HEK293T (cell line): Measurements from ENCODE around the gene KRTAP5-2.

Experiments
- BHLHE40 ChIP-seq: fragments of 450-650 bp; IDR thresholded peaks from 2 replicates; pipeline ENCODE4 v1.6.1; 2016; ENCODE audit warnings: mild to moderate bottlenecking, moderate library complexity, borderline replicate concordance
- CTBP1 ChIP-seq: fragments of 450-650 bp; IDR thresholded peaks from 2 replicates; pipeline ENCODE4 v1.6.1; 2016; ENCODE audit warnings: borderline replicate concordance
- ELF4 ChIP-seq: fragments of 450-650 bp; IDR thresholded peaks from 2 replicates; pipeline ENCODE4 v1.6.1; 2017; ENCODE audit warnings: antibody characterized with exemption
- FOXK2 ChIP-seq: fragments of 450-650 bp; IDR thresholded peaks from 2 replicates; pipeline ENCODE4 v1.6.1; 2016; ENCODE audit warnings: mild to moderate bottlenecking
- FOXM1 ChIP-seq: fragments of 450-650 bp; IDR thresholded peaks from 2 replicates; pipeline ENCODE4 v1.6.1; 2017; ENCODE audit warnings: mild to moderate bottlenecking, borderline replicate concordance
- HDGF ChIP-seq: fragments of 450-650 bp; IDR thresholded peaks from 2 replicates; pipeline ENCODE4 v1.6.1; 2017; ENCODE audit warnings: antibody characterized with exemption, borderline replicate concordance
- LEF1 ChIP-seq: fragments of 450-650 bp; IDR thresholded peaks from 2 replicates; pipeline ENCODE4 v1.6.1; 2017; ENCODE audit warnings: mild to moderate bottlenecking, borderline replicate concordance
- SP1 ChIP-seq: fragments of 450-650 bp; IDR thresholded peaks from 2 replicates; pipeline ENCODE4 v1.6.1; 2017
- SUZ12 ChIP-seq: fragments of 450-650 bp; IDR thresholded peaks from 2 replicates; pipeline ENCODE4 v1.6.1; 2016; ENCODE audit warnings: mild to moderate bottlenecking
- TARDBP ChIP-seq: fragments of 450-650 bp; IDR thresholded peaks from 2 replicates; pipeline ENCODE4 v1.6.1; 2016
- TF ChIP-seq, protein P1 (sequence below): fragments of 450-650 bp; IDR thresholded peaks from 2 replicates; pipeline ENCODE4 v1.6.1; 2016

DNA sequence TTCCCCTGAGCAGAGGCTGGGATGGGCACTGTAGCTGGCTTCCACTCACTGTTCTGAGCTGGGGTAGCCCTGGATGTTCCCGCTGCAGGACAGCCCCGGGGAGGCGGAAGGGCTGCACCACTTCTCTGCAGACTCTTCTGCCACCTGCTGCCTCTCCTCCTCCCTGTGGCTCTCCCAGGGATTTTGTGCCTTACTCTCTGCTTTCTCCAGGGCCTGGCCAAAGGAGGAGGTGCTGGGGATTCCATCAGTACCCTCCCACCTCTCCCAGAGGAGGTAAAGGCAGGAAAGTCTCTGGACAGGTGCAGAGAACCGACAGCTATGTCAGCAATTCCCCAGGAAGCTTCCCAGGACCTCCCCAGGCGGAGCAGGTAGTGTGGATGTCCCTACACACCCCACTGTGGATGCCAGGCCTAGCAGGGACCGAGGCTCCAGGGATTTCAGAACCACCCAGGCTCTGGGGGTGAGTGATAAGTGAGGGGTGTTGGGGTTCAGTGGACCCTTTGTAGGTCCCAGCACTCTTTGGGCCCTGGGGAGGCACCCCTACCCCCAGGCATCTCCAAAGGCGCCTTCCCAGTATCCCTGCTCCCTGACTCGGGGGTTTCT, 37.3 kb downstream of the KRTAP5-2 start:
- TF ChIP-seq TARDBP: no peak
- TF ChIP-seq FOXK2: no peak
- TF ChIP-seq SUZ12: no peak
- TF ChIP-seq SP1: no peak
- no peak for TF ChIP-seq CTBP1
- TF ChIP-seq LEF1: no peak
- TF ChIP-seq BHLHE40: no peak
- no peak for TF ChIP-seq ELF4
- TF ChIP-seq, protein P1, sequence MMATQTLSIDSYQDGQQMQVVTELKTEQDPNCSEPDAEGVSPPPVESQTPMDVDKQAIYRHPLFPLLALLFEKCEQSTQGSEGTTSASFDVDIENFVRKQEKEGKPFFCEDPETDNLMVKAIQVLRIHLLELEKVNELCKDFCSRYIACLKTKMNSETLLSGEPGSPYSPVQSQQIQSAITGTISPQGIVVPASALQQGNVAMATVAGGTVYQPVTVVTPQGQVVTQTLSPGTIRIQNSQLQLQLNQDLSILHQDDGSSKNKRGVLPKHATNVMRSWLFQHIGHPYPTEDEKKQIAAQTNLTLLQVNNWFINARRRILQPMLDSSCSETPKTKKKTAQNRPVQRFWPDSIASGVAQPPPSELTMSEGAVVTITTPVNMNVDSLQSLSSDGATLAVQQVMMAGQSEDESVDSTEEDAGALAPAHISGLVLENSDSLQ: no peak
- TF ChIP-seq FOXM1: no peak
- no peak for TF ChIP-seq HDGF
